ENCODE data around the gene CRBN. TPM values are rescaled to one million over a fixed set of nuclear protein-coding genes. Genes with fewer than 3 reads are reported as not detected.

CRBN gene
- polyA plus RNA-seq, 6 donors from 2014 or later, result 89.9 to 132 (median 116) TPM

DNA sequence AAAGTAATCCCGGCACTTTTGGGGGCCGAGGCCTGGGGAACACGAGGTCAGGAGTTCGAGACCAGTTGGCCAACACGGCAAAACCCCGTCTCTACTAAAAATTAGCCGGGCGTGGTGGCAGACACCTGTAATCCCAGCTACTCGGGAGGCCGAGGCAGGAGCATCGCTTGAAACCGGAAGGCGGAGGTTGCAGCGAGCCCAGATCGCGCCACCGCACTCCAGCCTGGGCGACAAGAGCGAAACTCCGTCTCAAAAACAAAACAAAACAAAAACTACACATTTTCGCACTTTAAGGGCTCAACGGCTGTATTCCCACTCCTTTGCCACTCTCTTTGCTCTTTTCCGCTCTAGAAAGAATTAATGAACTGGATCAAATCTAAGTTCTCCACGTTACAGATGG lies 53.5 kb downstream of the CRBN start:
- no peaks in the 10 kb centered on the region for H3K9me3 Mint-ChIP-seq
- ATAC-seq (ENCODE audit: low read depth in 2 of 2) (no peak), DNase-seq (no peak)
- H3K27ac Mint-ChIP-seq, result peak overlapping the region; percentile 98 to 99 (median 98)
- H3K27me3 Mint-ChIP-seq, result no peaks in the 10 kb centered on the region
- peak overlapping the region; percentile 92 to 100 (median 96) for H3K4me3 Mint-ChIP-seq
- H3K4me1 Mint-ChIP-seq, result peaks cover 25 to 34% (median 31%) of the 10 kb centered on the region in 3 donors
- H3K36me3 Mint-ChIP-seq, result no peaks in the 10 kb centered on the region

DNA sequence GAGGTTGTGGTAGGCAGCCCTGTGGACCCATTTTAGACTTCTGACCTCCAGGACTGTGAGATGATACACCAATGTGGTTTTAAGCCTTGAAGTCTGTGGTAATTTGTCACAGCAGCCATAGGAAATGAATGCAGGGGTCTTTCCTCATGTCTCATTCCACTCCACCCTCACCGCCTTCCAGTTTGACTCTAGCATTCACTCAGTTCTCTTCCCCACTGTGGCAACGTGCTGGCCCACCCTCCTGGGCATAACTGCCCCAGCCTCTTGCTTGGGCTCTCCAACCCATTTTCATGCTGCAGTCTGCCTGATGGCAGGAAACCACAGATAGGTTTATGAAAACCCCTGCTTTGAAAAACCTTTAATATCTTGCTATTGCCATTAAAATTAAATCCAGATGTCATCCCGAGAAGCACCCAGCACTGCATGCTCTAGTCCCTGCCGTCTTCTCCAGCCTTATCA lies 60.1 kb downstream of the CRBN start:
- no peak for ATAC-seq (ENCODE audit: low read depth in 2 of 2)
- Mint-ChIP-seq H3K9me3 (no peaks in the 10 kb centered on the region), H3K36me3 (no peaks in the 10 kb centered on the region), H3K27me3 (peaks cover 0 to 26% (median 18%) of the 10 kb centered on the region in 3 donors), H3K4me3 (no peak overlapping the region), H3K27ac (no peak overlapping the region), H3K4me1 (no peaks in the 10 kb centered on the region)
- no peak for DNase-seq

GRCh38 chr3:3117651-3118050 lies 61.8 kb downstream of the CRBN start:
- DNase-seq (no peak), ATAC-seq (ENCODE audit: low read depth in 2 of 2) (no peak)
- Mint-ChIP-seq H3K4me3 (no peak overlapping the region), H3K9me3 (no peaks in the 10 kb centered on the region), H3K36me3 (no peaks in the 10 kb centered on the region), H3K27me3 (peaks cover 0 to 26% (median 18%) of the 10 kb centered on the region in 3 donors), H3K27ac (no peak overlapping the region), H3K4me1 (no peaks in the 10 kb centered on the region)

- Mint-ChIP-seq H3K27ac (no peak overlapping the region), H3K9me3 (no peaks in the 10 kb centered on the region), H3K4me3 (no peak overlapping the region), H3K4me1 (peaks cover 0 to 16% (median 6%) of the 10 kb centered on the region in 3 donors), H3K27me3 (peaks cover 4 to 18% (median 9%) of the 10 kb centered on the region in 3 donors), H3K36me3 (no peaks in the 10 kb centered on the region)
- DNase-seq, result no peak
- ATAC-seq (ENCODE audit: low read depth in 2 of 2), result no peak
Observed at GRCh38 chr3:3113042-3113709, 66.3 kb downstream of the CRBN start.

DNA sequence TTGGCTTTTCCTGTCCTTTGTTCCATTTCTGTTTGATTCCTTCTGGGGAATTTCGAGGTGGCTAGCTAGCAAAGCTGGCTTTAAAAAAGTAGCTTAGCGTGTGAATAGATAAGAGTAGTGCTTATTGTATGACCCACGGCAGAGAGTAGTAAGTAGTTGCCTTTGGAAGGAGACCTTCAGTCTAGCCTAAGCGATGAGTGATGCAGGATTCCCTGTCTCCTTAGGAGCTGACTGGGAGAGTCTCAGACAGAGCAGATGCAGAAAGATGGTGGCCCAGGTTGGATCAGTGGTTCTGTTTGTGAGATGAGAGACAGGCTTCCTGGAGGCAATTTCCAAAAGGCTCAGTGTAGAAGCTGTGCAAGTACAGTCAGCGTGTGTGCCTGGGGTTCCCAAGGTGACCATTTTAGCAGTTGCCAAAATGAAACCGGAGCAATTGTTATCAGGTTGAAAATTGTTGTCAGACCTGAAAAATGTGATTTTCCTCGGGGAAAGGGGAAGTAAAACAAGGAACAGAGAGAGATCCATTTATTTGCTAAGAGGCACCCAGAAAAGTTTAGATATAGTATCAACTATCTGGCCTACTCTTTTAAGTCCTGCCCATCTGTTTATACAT lies 68.6 kb downstream of the CRBN start:
- Mint-ChIP-seq H3K36me3 (no peaks in the 10 kb centered on the region), H3K9me3 (no peaks in the 10 kb centered on the region), H3K4me1 (peaks cover under 1 to 19% (median 7%) of the 10 kb centered on the region in 3 donors), H3K27me3 (peaks cover 4 to 10% (median 9%) of the 10 kb centered on the region in 3 donors), H3K4me3 (peak overlapping the region in 1 of 8 donors; percentile 82), H3K27ac (peak overlapping the region in 2 of 6 donors; percentile 71 to 85)
- DNase-seq, result no peak
- ATAC-seq (ENCODE audit: low read depth in 2 of 2), result no peak

- DNase-seq, result no peak
- no peaks in the 10 kb centered on the region for H3K9me3 Mint-ChIP-seq
- H3K4me3 Mint-ChIP-seq, result peak within 1 kb of the TSS in 3 of 8 donors; percentile 13 to 82 (median 29)
- peaks cover 7 to 25% (median 13%) of the 10 kb centered on the region in 3 donors for H3K4me1 Mint-ChIP-seq
- ATAC-seq (ENCODE audit: low read depth in 2 of 2), result peak; percentile 67 to 86
- H3K36me3 Mint-ChIP-seq, result no peaks in the 10 kb centered on the region
- H3K27ac Mint-ChIP-seq, result peak within 1 kb of the TSS in 4 of 6 donors; percentile 3 to 85 (median 43)
- H3K27me3 Mint-ChIP-seq, result peaks cover 4 to 7% (median 6%) of the 10 kb centered on the region in 3 donors
Observed at GRCh38 chr3:3110299-3110630, 69.2 kb downstream of the CRBN start, which contains the start of gene IL5RA. TSS of gene IL5RA (minus strand) at chr3:3110374. CDS start at chr3:3104984, 5,390 bp downstream.

DNA sequence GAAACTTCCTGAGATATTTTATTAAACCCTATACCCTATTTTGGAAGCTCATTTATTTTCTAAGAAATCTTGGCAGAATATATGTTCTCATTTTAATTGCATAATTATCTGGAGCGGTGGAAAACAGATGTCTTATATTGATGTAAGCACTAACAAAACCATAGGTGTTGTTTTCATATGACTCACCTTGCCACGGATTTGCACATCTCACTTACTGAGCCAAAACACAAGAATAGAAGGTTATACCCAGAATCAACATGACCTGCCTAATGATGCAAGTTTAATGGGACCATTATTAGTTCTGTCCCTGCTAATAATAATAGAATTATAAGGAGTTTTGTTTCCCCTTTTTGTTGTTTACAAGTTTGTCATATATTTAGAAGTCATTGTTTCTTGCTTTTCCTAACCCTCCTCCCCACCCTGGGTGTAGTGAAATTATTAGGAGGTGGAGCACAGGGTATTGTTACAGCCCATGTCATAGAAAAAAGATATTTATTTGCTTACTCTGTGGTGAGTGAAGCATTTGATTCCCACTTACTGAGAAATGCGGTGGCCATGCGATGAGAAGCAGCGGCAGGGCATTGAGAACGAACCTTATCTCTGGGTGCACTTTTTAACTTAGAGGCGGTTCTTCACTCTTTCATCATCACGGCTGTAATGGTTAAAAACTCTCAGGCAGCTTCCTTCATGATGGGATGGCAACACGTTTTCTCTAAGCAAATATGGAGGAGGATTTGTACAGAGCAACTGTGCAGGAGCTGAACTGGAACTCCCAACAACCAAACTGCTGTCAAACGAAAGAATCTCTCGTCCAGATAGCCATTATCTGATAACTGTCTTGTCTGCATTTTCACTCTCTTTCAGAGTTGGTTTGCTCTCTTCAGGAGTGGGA lies 69.8 kb downstream of the CRBN start:
- Mint-ChIP-seq H3K27me3 (peaks cover under 1 to 4% (median 2%) of the 10 kb centered on the region in 3 donors), H3K27ac (peak overlapping the region in 4 of 6 donors; percentile 3 to 85 (median 43)), H3K4me3 (peak overlapping the region in 1 of 8 donors; percentile 29), H3K9me3 (no peaks in the 10 kb centered on the region), H3K4me1 (peaks cover 11 to 30% (median 17%) of the 10 kb centered on the region in 3 donors), H3K36me3 (no peaks in the 10 kb centered on the region)
- DNase-seq, result no peak
- ATAC-seq (ENCODE audit: low read depth in 2 of 2), result peak in 1 of 2 donors; percentile 17

- no peak overlapping the region for H3K4me3 Mint-ChIP-seq
- H3K27me3 Mint-ChIP-seq, result peaks cover 0 to 4% (median 0%) of the 10 kb centered on the region in 3 donors
- DNase-seq (no peak), ATAC-seq (ENCODE audit: low read depth in 2 of 2) (peak in 1 of 2 donors; percentile 27)
- peaks cover 11 to 30% (median 17%) of the 10 kb centered on the region in 3 donors for H3K4me1 Mint-ChIP-seq
- H3K27ac Mint-ChIP-seq, result peak overlapping the region in 1 of 6 donors; percentile 20
- H3K36me3 Mint-ChIP-seq, result no peaks in the 10 kb centered on the region
- H3K9me3 Mint-ChIP-seq, result no peaks in the 10 kb centered on the region
Observed at GRCh38 chr3:3107858-3108257, 71.6 kb downstream of the CRBN start.

DNA sequence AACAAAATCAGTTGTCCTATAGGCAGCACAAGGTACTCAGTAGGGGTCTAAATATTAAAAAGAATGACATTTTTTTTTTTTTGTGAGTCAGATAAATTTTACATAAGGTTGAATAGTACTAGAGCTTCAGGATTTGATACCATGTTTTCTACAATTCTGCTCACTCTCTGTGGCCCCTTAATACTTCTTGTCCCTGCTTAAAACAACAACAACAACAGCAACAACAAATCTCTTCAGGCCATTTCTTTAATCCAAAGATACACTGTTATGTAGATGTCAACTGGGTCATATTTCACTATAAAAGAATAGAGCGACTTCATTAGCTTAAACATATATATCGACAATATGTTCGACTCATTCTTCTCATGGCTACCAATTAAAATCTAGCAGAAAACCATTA lies 72.3 kb downstream of the CRBN start:
- Mint-ChIP-seq H3K4me3 (no peak overlapping the region), H3K9me3 (no peaks in the 10 kb centered on the region), H3K36me3 (no peaks in the 10 kb centered on the region), H3K27ac (peak overlapping the region in 1 of 6 donors; percentile 1), H3K27me3 (peaks cover 0 to 4% (median 0%) of the 10 kb centered on the region in 3 donors), H3K4me1 (peaks cover 11 to 30% (median 17%) of the 10 kb centered on the region in 3 donors)
- DNase-seq (no peak), ATAC-seq (ENCODE audit: low read depth in 2 of 2) (no peak)

GRCh38 chr3:3105815-3106214 lies 73.7 kb downstream of the CRBN start:
- Mint-ChIP-seq H3K9me3 (no peaks in the 10 kb centered on the region), H3K4me3 (peak overlapping the region in 3 of 8 donors; percentile 7 to 54 (median 16)), H3K4me1 (peaks cover 11 to 28% (median 14%) of the 10 kb centered on the region in 3 donors), H3K27ac (peak overlapping the region in 2 of 6 donors; percentile 14 to 52), H3K27me3 (peaks cover 0 to 5% (median 4%) of the 10 kb centered on the region in 3 donors), H3K36me3 (no peaks in the 10 kb centered on the region)
- no peak for ATAC-seq (ENCODE audit: low read depth in 2 of 2)
- no peak for DNase-seq

DNA sequence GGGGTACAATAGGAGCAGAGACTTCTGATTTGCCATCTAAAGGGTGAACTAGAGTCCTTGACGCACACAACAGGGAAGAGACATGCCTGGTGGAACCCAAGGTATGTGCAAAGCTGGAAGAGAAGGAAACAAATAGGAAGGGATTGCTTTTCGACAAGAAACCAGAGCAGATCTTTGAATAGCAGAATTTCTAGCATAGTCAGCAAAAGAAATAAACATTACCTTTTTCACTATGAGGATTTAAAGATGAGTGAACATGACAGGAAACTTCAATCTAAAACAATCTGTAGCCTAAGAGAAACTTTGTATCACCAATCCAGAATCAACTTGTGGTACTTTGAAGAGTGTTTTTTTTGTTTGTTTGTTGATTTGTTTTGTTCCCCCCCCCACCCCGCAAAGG lies 74.2 kb downstream of the CRBN start:
- no peaks in the 10 kb centered on the region for H3K36me3 Mint-ChIP-seq
- ATAC-seq (ENCODE audit: low read depth in 2 of 2), result no peak
- DNase-seq, result no peak
- H3K4me1 Mint-ChIP-seq, result peaks cover 11 to 22% (median 11%) of the 10 kb centered on the region in 3 donors
- H3K9me3 Mint-ChIP-seq, result no peaks in the 10 kb centered on the region
- H3K27me3 Mint-ChIP-seq, result peaks cover 0 to 5% (median 4%) of the 10 kb centered on the region in 3 donors
- H3K27ac Mint-ChIP-seq, result peak overlapping the region in 1 of 6 donors; percentile 30
- peak overlapping the region in 3 of 8 donors; percentile 7 to 54 (median 16) for H3K4me3 Mint-ChIP-seq

GRCh38 chr3:3102751-3103150 lies 76.7 kb downstream of the CRBN start:
- ATAC-seq (ENCODE audit: low read depth in 2 of 2) (no peak), DNase-seq (no peak)
- peaks cover 11 to 14% (median 11%) of the 10 kb centered on the region in 3 donors for H3K4me1 Mint-ChIP-seq
- H3K9me3 Mint-ChIP-seq, result no peaks in the 10 kb centered on the region
- H3K4me3 Mint-ChIP-seq, result no peak overlapping the region
- H3K36me3 Mint-ChIP-seq, result no peaks in the 10 kb centered on the region
- H3K27me3 Mint-ChIP-seq, result peaks cover 0 to 5% (median 0%) of the 10 kb centered on the region in 3 donors
- no peak overlapping the region for H3K27ac Mint-ChIP-seq

All from naive B cell (primary cell).